H9 (cell line): ENCODE data around the gene SPAG6. TPM values are rescaled to one million over a fixed set of nuclear protein-coding genes. Genes with fewer than 3 reads are reported as not detected.
"Not testable (repeated sequence)": the region's sequence is repeated elsewhere in the genome, so short reads cannot be mapped to it uniquely, and the experiment has no call there.

Experiments used
- DNase-seq: peaks from one replicate; pipeline ENCODE4 v3.0.0-alpha.2; 2017
- H2AFZ ChIP-seq: one replicate; pipeline ENCODE4 v1.6.1; 2013; ENCODE audit warnings: mild to moderate bottlenecking, low read length, control low read depth, moderate library complexity
- H2AK5ac ChIP-seq: 2 replicates; pipeline ENCODE4 v1.6.1; 2013; ENCODE audit warnings: low read length, control low read depth, mixed read lengths; ENCODE audit not compliant: insufficient read length
- H2BK120ac ChIP-seq: one replicate; pipeline ENCODE4 v1.6.1; 2013; ENCODE audit warnings: low read depth, mild to moderate bottlenecking, low read length, control low read depth, inconsistent platforms; ENCODE audit not compliant: poor library complexity, severe bottlenecking
- H2BK12ac ChIP-seq: 2 replicates; pipeline ENCODE4 v1.6.1; 2013; ENCODE audit warnings: low read length, control low read depth, mixed read lengths, low read depth; ENCODE audit not compliant: insufficient read length
- H2BK15ac ChIP-seq: 2 replicates; pipeline ENCODE4 v1.6.1; 2013; ENCODE audit warnings: low read depth, low read length, control low read depth
- H2BK20ac ChIP-seq: one replicate; pipeline ENCODE4 v1.6.1; 2013; ENCODE audit warnings: low read depth, mild to moderate bottlenecking, low read length, control low read depth, inconsistent platforms; ENCODE audit not compliant: poor library complexity, severe bottlenecking
- H2BK5ac ChIP-seq: 2 replicates; pipeline ENCODE4 v1.6.1; 2013; ENCODE audit warnings: low read length, control low read depth, mixed read lengths; ENCODE audit not compliant: insufficient read length
- H3K14ac ChIP-seq: 2 replicates; pipeline ENCODE4 v1.6.1; 2013; ENCODE audit warnings: low read length, control low read depth; ENCODE audit not compliant: insufficient read depth
- H3K18ac ChIP-seq: 2 replicates; pipeline ENCODE4 v1.6.1; 2013; ENCODE audit warnings: low read depth, mild to moderate bottlenecking, mixed read lengths, low read length, control low read depth; ENCODE audit not compliant: insufficient read length
- H3K23ac ChIP-seq: 2 replicates; pipeline ENCODE4 v1.6.1; 2013; ENCODE audit warnings: low read length, control low read depth, mixed read lengths, low read depth; ENCODE audit not compliant: insufficient read length
- H3K23me2 ChIP-seq: 2 replicates; pipeline ENCODE4 v1.6.1; 2013; ENCODE audit warnings: low read depth, mild to moderate bottlenecking, mixed read lengths, low read length, control low read depth; ENCODE audit not compliant: insufficient read length, poor library complexity, severe bottlenecking
- H3K27ac ChIP-seq: 2 replicates; pipeline ENCODE4 v1.5.1; 2013; ENCODE audit warnings: low read length, control low read depth, mixed read lengths, low read depth; ENCODE audit not compliant: insufficient read length
- H3K27me3 ChIP-seq: 2 replicates; pipeline ENCODE4 v1.6.1; 2013; ENCODE audit warnings: low read length, control low read depth, inconsistent platforms; ENCODE audit not compliant: insufficient read depth
- H3K4ac ChIP-seq: 2 replicates; pipeline ENCODE4 v1.6.1; 2013; ENCODE audit warnings: low read depth, mild to moderate bottlenecking, control low read depth, inconsistent platforms, low read length, moderate library complexity
- H3K4me1 ChIP-seq: 2 replicates; pipeline ENCODE4 v1.6.1; 2013; ENCODE audit warnings: low read length, control low read depth, inconsistent platforms; ENCODE audit not compliant: insufficient read depth
- H3K4me2 ChIP-seq: 2 replicates; pipeline ENCODE4 v1.6.1; 2013; ENCODE audit warnings: low read length, control low read depth, mixed read lengths; ENCODE audit not compliant: insufficient read length, insufficient read depth
- H3K56ac ChIP-seq: 2 replicates; pipeline ENCODE4 v1.6.1; 2013; ENCODE audit warnings: low read depth, mild to moderate bottlenecking, mixed read lengths, low read length, control low read depth; ENCODE audit not compliant: insufficient read length
- H3K79me1 ChIP-seq: 2 replicates; pipeline ENCODE4 v1.6.1; 2013; ENCODE audit warnings: low read depth, mild to moderate bottlenecking, moderate library complexity, low read length, control low read depth, inconsistent platforms; ENCODE audit not compliant: insufficient read depth, poor library complexity, severe bottlenecking
- H3K79me2 ChIP-seq: 2 replicates; pipeline ENCODE4 v1.6.1; 2013; ENCODE audit warnings: low read length, control low read depth, inconsistent platforms; ENCODE audit not compliant: insufficient read depth
- H3K9ac ChIP-seq: 2 replicates; pipeline ENCODE4 v1.6.1; 2013; ENCODE audit warnings: low read length, control low read depth, mixed read lengths; ENCODE audit not compliant: insufficient read length; ENCODE audit errors: extremely low read depth
- H3K9me3 ChIP-seq: one replicate; pipeline ENCODE4 v1.6.1; 2013; ENCODE audit warnings: low read depth, low read length, inconsistent platforms; ENCODE audit not compliant: control insufficient read depth
- H3T11ph ChIP-seq: one replicate; pipeline ENCODE4 v1.6.1; 2013; ENCODE audit warnings: mild to moderate bottlenecking, low read length, control low read depth, inconsistent platforms
- H4K20me1 ChIP-seq: one replicate; pipeline ENCODE4 v1.6.1; 2013; ENCODE audit not compliant: control insufficient read depth, insufficient read length, insufficient read depth
- H4K5ac ChIP-seq: 2 replicates; pipeline ENCODE4 v1.6.1; 2013; ENCODE audit warnings: low read depth, mild to moderate bottlenecking, mixed read lengths, low read length, control low read depth; ENCODE audit not compliant: insufficient read length
- H4K8ac ChIP-seq: replicated peaks from 2 replicates; pipeline ENCODE4 v1.6.1; 2013; ENCODE audit warnings: low read length, control low read depth, mixed read lengths, low read depth; ENCODE audit not compliant: insufficient read length
- H4K91ac ChIP-seq: 2 replicates; pipeline ENCODE4 v1.6.1; 2013; ENCODE audit warnings: low read depth, mild to moderate bottlenecking, moderate library complexity, mixed read lengths, low read length, control low read depth; ENCODE audit not compliant: insufficient read length
- H3K27ac Mint-ChIP-seq, 3 experiments: 2 replicates in 2 of 3; 3 replicates in 1 of 3; pipeline ENCODE4 v1.8.0; 2020 to 2021; ENCODE audit warnings: mixed read lengths in 3 of 3, mild to moderate bottlenecking in 1 of 3, moderate library complexity in 1 of 3
- H3K27me3 Mint-ChIP-seq: 2 replicates; pipeline ENCODE4 v1.8.0; 2021; ENCODE audit warnings: low read depth, mild to moderate bottlenecking, moderate library complexity, mixed read lengths
- H3K36me3 Mint-ChIP-seq, 3 experiments: 2 replicates in 2 of 3; 3 replicates in 1 of 3; pipeline ENCODE4 v1.8.0; 2020 to 2021; ENCODE audit warnings: low read depth in 3 of 3, mixed read lengths in 3 of 3; ENCODE audit not compliant: insufficient read depth in 1 of 3
- H3K4me1 Mint-ChIP-seq, 2 experiments: 2 replicates each; pipeline ENCODE4 v1.8.0; 2020; ENCODE audit warnings: mixed read lengths in 2 of 2
- H3K4me3 Mint-ChIP-seq, 2 experiments: 2 replicates in 1 of 2; 3 replicates in 1 of 2; pipeline ENCODE4 v1.8.0; 2020 to 2021; ENCODE audit warnings: mild to moderate bottlenecking in 2 of 2, mixed read lengths in 2 of 2, moderate library complexity in 1 of 2
- H3K9me3 Mint-ChIP-seq, 2 experiments: 2 replicates in 1 of 2; 3 replicates in 1 of 2; pipeline ENCODE4 v1.8.0; 2020; ENCODE audit warnings: mild to moderate bottlenecking in 2 of 2, mixed read lengths in 2 of 2, moderate library complexity in 1 of 2
- CTCF ChIP-seq: fragments of 200-600 bp; sonication (generic); conservative IDR thresholded peaks from 3 replicates; pipeline ENCODE4 v1.8.0; 2021; ENCODE audit warnings: antibody characterized with exemption, mild to moderate bottlenecking
- WGBS: extraction: QIAGEN DNeasy Blood & Tissue Kit; methylation state at CpG from one replicate; pipeline ENCODE4 v1.1.7; 2013; ENCODE audit warnings: missing lambda C conversion rate, low lambda C conversion rate, mixed read lengths; ENCODE audit not compliant: insufficient read length; ENCODE audit errors: extremely low coverage; 5-methylcytosine and 5-hydroxymethylcytosine counted together
- total RNA-seq: library from RNA; stranded (reverse); gene quantifications from 2 replicates; pipeline ENCODE4 v1.2.1, GENCODE V29; 2021

SPAG6 gene
- total RNA-seq, 1 experiment from 2014 or later, result 0.24 TPM

GRCh38 chr10:22309180-22310000 is 35.9 kb upstream of the SPAG6 start:
- no peak overlapping the region for H3K9ac ChIP-seq
- no peak overlapping the region for H3K4ac ChIP-seq
- H2BK20ac ChIP-seq, result no peak overlapping the region
- no peak overlapping the region for H2BK5ac ChIP-seq
- no peaks in the 10 kb centered on the region for H3K79me2 ChIP-seq
- Mint-ChIP-seq H3K27me3 (peaks cover 42% of the 10 kb centered on the region), H3K4me3 (no peak overlapping the region), H3K9me3 (no peaks in the 10 kb centered on the region), H3K4me1 (no peaks in the 10 kb centered on the region), H3K36me3 (no peaks in the 10 kb centered on the region), H3K27ac (no peak overlapping the region)
- no peaks in the 10 kb centered on the region for H3K9me3 ChIP-seq
- no peak overlapping the region for H4K5ac ChIP-seq
- no peak overlapping the region for H3K23ac ChIP-seq
- peaks cover 3% of the 10 kb centered on the region; the same call in 1 of the 2 replicates for H3K27me3 ChIP-seq
- no peaks in the 10 kb centered on the region for H3K23me2 ChIP-seq
- H3K4me2 ChIP-seq, result no peak overlapping the region
- no peak overlapping the region for H4K91ac ChIP-seq
- no peak overlapping the region for H2BK120ac ChIP-seq
- H4K20me1 ChIP-seq, result no peaks in the 10 kb centered on the region
- H3K14ac ChIP-seq, result no peak overlapping the region
- H2BK12ac ChIP-seq, result no peak overlapping the region
- H3K79me1 ChIP-seq, result no peaks in the 10 kb centered on the region
- no peak overlapping the region for H2AFZ ChIP-seq
- no peak overlapping the region for H2AK5ac ChIP-seq
- TF ChIP-seq CTCF, result no peak
- H3K4me1 ChIP-seq, result no peaks in the 10 kb centered on the region
- no peak overlapping the region for H3K18ac ChIP-seq
- DNase-seq, result no peak
- no peak overlapping the region for H3K27ac ChIP-seq
- no peak overlapping the region for H3K56ac ChIP-seq
- no CpG with 5 or more reads among the region's 4 CpGs for WGBS
- no peak overlapping the region for H2BK15ac ChIP-seq
- no peak overlapping the region for H3T11ph ChIP-seq
- no peak overlapping the region for H4K8ac ChIP-seq

- not testable (repeated sequence) for H3K27ac Mint-ChIP-seq, H2AK5ac ChIP-seq, H3K4me2 ChIP-seq, H4K8ac ChIP-seq, H3K9ac ChIP-seq, H3K56ac ChIP-seq, H2BK12ac ChIP-seq, H3K9me3 ChIP-seq, H3K36me3 Mint-ChIP-seq, H3K4me1 Mint-ChIP-seq, H3K23me2 ChIP-seq, H2BK5ac ChIP-seq, H3K9me3 Mint-ChIP-seq, H3K4me1 ChIP-seq, H2BK120ac ChIP-seq, H3K27ac ChIP-seq, H2BK20ac ChIP-seq, H3K27me3 ChIP-seq, H3K18ac ChIP-seq, H3K79me2 ChIP-seq, H3K23ac ChIP-seq, H3K79me1 ChIP-seq, H4K20me1 ChIP-seq, H3T11ph ChIP-seq, H3K14ac ChIP-seq, H2AFZ ChIP-seq, DNase-seq, H3K4me3 Mint-ChIP-seq, H2BK15ac ChIP-seq, H4K5ac ChIP-seq, H3K4ac ChIP-seq, H4K91ac ChIP-seq
- no CpG with 5 or more reads among the region's 10 CpGs for WGBS
- peaks cover 48% of the 10 kb centered on the region for H3K27me3 Mint-ChIP-seq
These were observed 35.3 kb upstream of the SPAG6 start for GRCh38 chr10:22310012-22310411.
